CD4-positive, alpha-beta T cell treated with Interleukin-4 for 1 hour (primary cell): ENCODE data around the gene CROCC2.

ENCODE experiments used
- DNase-seq, 2 donors: peaks; one replicate each; pipeline ENCODE4 v3.0.0-alpha.2; 2020 to 2022

The CROCC2 gene

GRCh38 chr2:240876035-240876474, 30.1 kb upstream of the CROCC2 start:
- no peak for DNase-seq

- DNase-seq, result no peak
Observed at GRCh38 chr2:240876475-240877251, 29.5 kb upstream of the CROCC2 start.

- DNase-seq, result no peak
Observed at GRCh38 chr2:240877460-240878340, 28.4 kb upstream of the CROCC2 start.

GRCh38 chr2:240878341-240878936, 27.7 kb upstream of the CROCC2 start:
- no peak for DNase-seq

- DNase-seq, result no peak
Observed at GRCh38 chr2:240879105-240879504, 27.0 kb upstream of the CROCC2 start.

- DNase-seq, result no peak
Observed at GRCh38 chr2:240881913-240882312, 24.2 kb upstream of the CROCC2 start.

- DNase-seq, result no peak
Observed at GRCh38 chr2:240884221-240884620, 21.9 kb upstream of the CROCC2 start.

- no peak for DNase-seq
Observed at GRCh38 chr2:240884745-240885144, 21.4 kb upstream of the CROCC2 start.

- no peak for DNase-seq
Observed at GRCh38 chr2:240885566-240885965, 20.6 kb upstream of the CROCC2 start.

GRCh38 chr2:240886023-240886565, 20.0 kb upstream of the CROCC2 start:
- DNase-seq, result no peak

- no peak for DNase-seq
Observed at GRCh38 chr2:240886678-240887609, 19.2 kb upstream of the CROCC2 start.

- DNase-seq, result no peak
Observed at GRCh38 chr2:240887631-240888030, 18.5 kb upstream of the CROCC2 start.

- DNase-seq, result no peak
Observed at GRCh38 chr2:240888130-240888889, 17.8 kb upstream of the CROCC2 start.

- DNase-seq, result no peak
Observed at GRCh38 chr2:240888890-240889573, 17.1 kb upstream of the CROCC2 start.

- no peak for DNase-seq
Observed at GRCh38 chr2:240889601-240890560, 16.3 kb upstream of the CROCC2 start.

- DNase-seq, result no peak
Observed at GRCh38 chr2:240890691-240891090, 15.4 kb upstream of the CROCC2 start.

GRCh38 chr2:240891492-240892340, 14.4 kb upstream of the CROCC2 start:
- no peak for DNase-seq

GRCh38 chr2:240892356-240892755, 13.8 kb upstream of the CROCC2 start:
- DNase-seq, result no peak
